Spleen (tissue), 11 donors: ENCODE data around the gene FHIT. TPM values are rescaled to one million over a fixed set of nuclear protein-coding genes. Genes with fewer than 3 reads are reported as not detected.

Experiments
- DNase-seq: peaks from one replicate; pipeline ENCODE4 v3.0.0-alpha.2; 2020
- H3K27ac ChIP-seq, 8 donors: fragments of 200-600 bp; sonication (generic) in 7 of 8; 1 replicate in 4 of 8; 2 replicates in 4 of 8; pipeline versions ENCODE4 v1.5.0 to v1.8.0; 2016 to 2021; ENCODE audit warnings: inconsistent platforms in 4 of 8, mild to moderate bottlenecking in 4 of 8, moderate library complexity in 1 of 8
- H3K27me3 ChIP-seq, 7 donors: fragments of 200-600 bp; sonication (generic) in 6 of 7; replicated peaks in 1 of 7; 1 replicate in 4 of 7; 2 replicates in 3 of 7; pipeline versions ENCODE4 v1.5.0 to v1.8.0; 2016 to 2021; ENCODE audit warnings: inconsistent platforms in 3 of 7, mild to moderate bottlenecking in 1 of 7
- H3K36me3 ChIP-seq, 6 donors: fragments of 200-600 bp; sonication (generic) in 5 of 6; 1 replicate in 4 of 6; 2 replicates in 2 of 6; pipeline versions ENCODE4 v1.5.0 to v1.8.0; 2016 to 2021; ENCODE audit warnings: inconsistent platforms in 2 of 6
- H3K4me1 ChIP-seq, 6 donors: fragments of 200-600 bp; sonication (generic) in 5 of 6; 1 replicate in 3 of 6; 2 replicates in 3 of 6; pipeline versions ENCODE4 v1.5.0 to v1.8.0; 2016 to 2021; ENCODE audit warnings: inconsistent platforms in 3 of 6
- H3K4me3 ChIP-seq, 8 donors: fragments of 200-600 bp; sonication (generic) in 7 of 8; 1 replicate in 4 of 8; 2 replicates in 4 of 8; pipeline versions ENCODE4 v1.5.0 to v1.8.0; 2016 to 2021; ENCODE audit warnings: inconsistent platforms in 4 of 8, mild to moderate bottlenecking in 4 of 8, moderate library complexity in 2 of 8
- H3K9me3 ChIP-seq, 8 donors: fragments of 200-600 bp; sonication (generic) in 7 of 8; 1 replicate in 4 of 8; 2 replicates in 4 of 8; pipeline versions ENCODE4 v1.5.0 to v1.8.0; 2016 to 2021; ENCODE audit warnings: inconsistent platforms in 4 of 8
- POLR2A ChIP-seq, 3 donors: fragments of 450-650 bp; IDR thresholded peaks; one replicate each; pipeline ENCODE4 v1.5.1; 2017; ENCODE audit warnings: antibody characterized with exemption in 3 of 3, mild to moderate bottlenecking in 1 of 3
- POLR2AphosphoS5 ChIP-seq, 3 donors: sonication (generic); formaldehyde crosslinking; IDR thresholded peaks; one replicate each; pipeline ENCODE4 v1.5.1; 2017; ENCODE audit warnings: antibody characterized with exemption in 3 of 3
- WGBS, 5 donors: extraction: QIAGEN DNeasy Blood & Tissue Kit in 3 of 5; methylation state at CpG; one replicate each; pipeline versions ENCODE4 v1.1.5 to v1.1.7; 2013 to 2018; 5-methylcytosine and 5-hydroxymethylcytosine counted together
- intact Hi-C: fragments of 100-400 bp; cut with DNase I; formaldehyde crosslinking; loops from one replicate; pipeline ENCODE4 v1.15.0; 2023; ENCODE audit warnings: low total_unique reads
- polyA plus RNA-seq, 3 donors: library from polyadenylated mRNA; stranded (reverse); fragments of 200-250 nt; gene quantifications; one replicate each; pipeline ENCODE4 v1.2.1, GENCODE V29; 2013
- total RNA-seq, 7 donors: library from RNA; depleted of rRNA in 3 of 7; stranded (reverse); fragments of >200 nt in 3 of 7; fragmentation: NEBNext Ultra II Directional in 4 of 7; extraction: Animal tissue kit (Norgen Biotek cat#: 25700) in 4 of 7; gene quantifications; one replicate each; pipeline versions ENCODE4 v1.1.0 to v1.2.1, GENCODE V29; 2016 to 2021
- TF ChIP-seq, protein P1 (sequence below), 11 experiments: fragments of 200-600 bp in 7 of 11; fragments of 450-650 bp in 4 of 11; sonication (generic) in 4 of 11; IDR thresholded peaks in 8 of 11; conservative IDR thresholded peaks in 3 of 11; 1 replicate in 7 of 11; 2 replicates in 4 of 11; pipeline versions ENCODE4 v1.4.0 to v1.8.0; 2016 to 2021; ENCODE audit warnings: antibody characterized with exemption in 11 of 11, inconsistent platforms in 4 of 11, mild to moderate bottlenecking in 1 of 11
- donor health status: healthy with polysubstance abuse.
- donor health status: DM: no; HTN: no; CAD: no; lungs with moderate emphysema.
- donor health status: DM: no; HTN: no; CAD: no.
- donor health status: Bipolar disorder and iron deficiency.
- donor health status: healthy.
- donor health status: DM: no; HTN: no; CAD: no.
- donor health status: DM: yes; HTN: yes; CAD: no.

The FHIT gene
- total and polyA plus RNA-seq, 10 donors = 4.1 to 23.1 (median 12.2) TPM

DNA sequence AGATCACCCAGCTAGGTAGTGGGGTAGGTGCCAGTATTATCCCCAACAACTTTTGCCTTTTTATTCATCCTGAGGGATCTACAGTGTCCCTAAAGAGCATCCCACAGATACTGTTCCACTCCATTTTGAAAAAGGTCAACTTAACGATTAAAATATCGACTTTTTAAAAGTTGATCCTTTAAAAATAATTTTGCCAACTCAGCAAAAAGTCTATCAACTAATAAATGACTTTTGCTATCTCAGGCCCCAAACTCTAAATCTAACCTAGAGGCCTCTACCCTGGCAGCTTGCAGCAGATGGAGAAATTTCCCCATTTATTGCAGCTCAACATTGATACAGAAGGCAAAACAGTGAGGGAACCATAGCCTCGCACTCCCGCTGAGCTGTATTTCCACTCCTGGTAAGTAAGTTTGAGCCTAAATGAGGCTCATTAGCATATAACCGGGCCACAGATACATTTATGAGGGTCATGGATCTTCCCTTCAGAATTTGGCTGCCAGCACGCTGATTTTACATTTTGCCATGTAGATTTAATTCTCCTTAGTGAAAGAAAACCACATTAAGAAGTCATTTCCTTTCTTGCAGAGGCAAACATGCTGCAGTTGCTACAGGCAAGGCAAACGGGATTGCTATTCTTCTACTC lies 1497.3 kb downstream of the FHIT start:
- 58 to 67% (median 65%) methylated on average over 7 of the region's 7 CpGs for WGBS, 5 donors
- H3K9me3 ChIP-seq = no peaks in the 10 kb centered on the region
- no peak overlapping the region for H3K27ac ChIP-seq
- DNase-seq = no peak
- H3K36me3 ChIP-seq = no peaks in the 10 kb centered on the region
- no peaks in the 10 kb centered on the region for H3K27me3 ChIP-seq
- no peak overlapping the region for H3K4me3 ChIP-seq
- TF ChIP-seq POLR2A (IDR thresholded peaks at IDR 0.05) = no peak
- no peak for TF ChIP-seq POLR2AphosphoS5 (IDR thresholded peaks at IDR 0.05)
- TF ChIP-seq, protein P1, sequence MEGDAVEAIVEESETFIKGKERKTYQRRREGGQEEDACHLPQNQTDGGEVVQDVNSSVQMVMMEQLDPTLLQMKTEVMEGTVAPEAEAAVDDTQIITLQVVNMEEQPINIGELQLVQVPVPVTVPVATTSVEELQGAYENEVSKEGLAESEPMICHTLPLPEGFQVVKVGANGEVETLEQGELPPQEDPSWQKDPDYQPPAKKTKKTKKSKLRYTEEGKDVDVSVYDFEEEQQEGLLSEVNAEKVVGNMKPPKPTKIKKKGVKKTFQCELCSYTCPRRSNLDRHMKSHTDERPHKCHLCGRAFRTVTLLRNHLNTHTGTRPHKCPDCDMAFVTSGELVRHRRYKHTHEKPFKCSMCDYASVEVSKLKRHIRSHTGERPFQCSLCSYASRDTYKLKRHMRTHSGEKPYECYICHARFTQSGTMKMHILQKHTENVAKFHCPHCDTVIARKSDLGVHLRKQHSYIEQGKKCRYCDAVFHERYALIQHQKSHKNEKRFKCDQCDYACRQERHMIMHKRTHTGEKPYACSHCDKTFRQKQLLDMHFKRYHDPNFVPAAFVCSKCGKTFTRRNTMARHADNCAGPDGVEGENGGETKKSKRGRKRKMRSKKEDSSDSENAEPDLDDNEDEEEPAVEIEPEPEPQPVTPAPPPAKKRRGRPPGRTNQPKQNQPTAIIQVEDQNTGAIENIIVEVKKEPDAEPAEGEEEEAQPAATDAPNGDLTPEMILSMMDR (IDR thresholded peaks at IDR 0.05 in 8 of 11, conservative IDR thresholded peaks at IDR 0.05 in 3 of 11) = no peak
- no peaks in the 10 kb centered on the region for H3K4me1 ChIP-seq
- intact Hi-C loops = no loop called here

DNA sequence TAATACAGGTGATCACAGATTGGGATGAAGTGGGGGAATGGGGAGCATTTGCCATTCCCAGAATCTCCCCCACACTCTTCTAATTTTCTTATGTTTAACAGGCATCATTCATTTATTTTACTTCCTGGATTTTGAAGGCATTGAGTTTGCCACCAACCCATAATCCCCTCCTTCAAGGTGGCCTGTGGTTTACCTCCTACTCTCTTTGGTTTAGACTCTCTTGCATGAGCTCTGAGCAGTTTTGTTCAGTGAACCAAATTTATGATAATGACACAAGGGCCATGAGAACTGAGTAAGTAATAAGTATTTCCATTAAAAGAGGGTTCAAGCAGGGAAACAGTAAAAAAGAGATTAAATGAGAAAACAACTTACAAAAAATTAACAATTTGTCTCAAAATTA lies 1498.3 kb downstream of the FHIT start:
- H3K9me3 ChIP-seq = no peaks in the 10 kb centered on the region
- TF ChIP-seq, protein P1 (IDR thresholded peaks at IDR 0.05 in 8 of 11, conservative IDR thresholded peaks at IDR 0.05 in 3 of 11) = no peak
- TF ChIP-seq POLR2AphosphoS5 (IDR thresholded peaks at IDR 0.05) (no peak), POLR2A (IDR thresholded peaks at IDR 0.05) (no peak)
- H3K4me1 ChIP-seq = no peaks in the 10 kb centered on the region
- no peak for DNase-seq
- no peak overlapping the region for H3K27ac ChIP-seq
- H3K36me3 ChIP-seq = no peaks in the 10 kb centered on the region
- intact Hi-C loops = no loop called here
- H3K27me3 ChIP-seq = no peaks in the 10 kb centered on the region
- H3K4me3 ChIP-seq = no peak overlapping the region

DNA sequence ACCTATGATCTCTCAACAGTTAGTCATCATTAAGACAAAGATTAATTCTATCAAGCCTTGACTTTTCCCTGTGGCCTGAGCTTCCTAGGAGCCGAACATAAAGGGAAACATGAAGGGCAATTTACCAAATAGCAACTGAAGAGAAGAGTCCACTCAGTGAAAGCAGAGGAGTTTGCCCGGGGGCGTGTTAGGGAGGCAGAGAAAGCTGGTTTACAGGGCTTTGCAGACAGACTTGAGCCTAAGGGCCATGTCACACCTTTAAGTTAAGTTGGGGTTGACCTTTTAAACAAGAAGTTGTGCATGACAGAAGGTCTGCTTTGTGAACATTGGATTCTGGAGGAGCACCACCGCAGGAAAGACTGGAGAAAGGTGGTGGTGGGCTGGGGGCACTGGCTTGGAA lies 1499.6 kb downstream of the FHIT start:
- Histone ChIP-seq H3K9me3 (peaks cover 0 to under 1% (median 0%) of the 10 kb centered on the region in 8 donors), H3K27ac (no peak overlapping the region), H3K4me1 (no peaks in the 10 kb centered on the region), H3K27me3 (no peaks in the 10 kb centered on the region), H3K36me3 (no peaks in the 10 kb centered on the region), H3K4me3 (no peak overlapping the region)
- no peak for DNase-seq
- WGBS, 5 donors = 89 to 94% (median 92%) methylated on average over 4 of the region's 4 CpGs
- intact Hi-C loops = no loop called here
- TF ChIP-seq POLR2A (IDR thresholded peaks at IDR 0.05) = no peak
- TF ChIP-seq POLR2AphosphoS5 (IDR thresholded peaks at IDR 0.05) = no peak

DNA sequence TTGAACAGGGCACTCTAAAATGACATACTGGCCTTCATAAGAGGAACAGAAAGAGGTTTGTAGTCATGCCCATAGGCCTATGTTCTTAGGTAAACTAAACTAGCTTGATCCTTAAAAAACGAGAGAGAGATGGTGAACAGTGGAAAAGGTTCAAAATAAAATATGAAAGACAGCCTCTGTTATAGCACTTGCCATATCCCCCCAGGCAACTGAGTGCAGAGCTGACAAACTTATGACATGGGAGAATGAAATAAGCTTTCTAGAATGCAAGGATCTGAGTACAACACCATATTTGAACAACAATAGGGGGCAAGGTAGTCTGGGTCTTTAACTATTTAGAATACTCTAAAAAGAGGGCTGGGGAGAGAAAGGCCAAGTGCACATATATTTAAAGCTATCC lies 1500.9 kb downstream of the FHIT start:
- 73 to 97% (median 78%) methylated on average over 1 of the region's 1 CpG for WGBS, 5 donors
- peaks cover 0 to 6% (median 0%) of the 10 kb centered on the region in 8 donors for H3K9me3 ChIP-seq
- DNase-seq = no peak

More for the DNA sequence above, 1500.9 kb downstream of the FHIT start:
- intact Hi-C loops = no loop called here
- peak overlapping the region in 2 of 8 donors; percentile 37 to 68 for H3K27ac ChIP-seq
- no peaks in the 10 kb centered on the region for H3K4me1 ChIP-seq
- H3K4me3 ChIP-seq = no peak overlapping the region
- TF ChIP-seq, protein P1 (IDR thresholded peaks at IDR 0.05 in 8 of 11, conservative IDR thresholded peaks at IDR 0.05 in 3 of 11) = no peak
- TF ChIP-seq POLR2A (IDR thresholded peaks at IDR 0.05) (no peak), POLR2AphosphoS5 (IDR thresholded peaks at IDR 0.05) (no peak)
- H3K36me3 ChIP-seq = no peaks in the 10 kb centered on the region
- H3K27me3 ChIP-seq = no peaks in the 10 kb centered on the region
